Body of pancreas (tissue), 4 donors: Measurements from ENCODE around the gene COL4A2. TPM values are rescaled to one million over a fixed set of nuclear protein-coding genes. Genes with fewer than 3 reads are reported as not detected.

ENCODE experiments used
- ATAC-seq: fragments of 150-250 bp; one replicate; pipeline ENCODE4 v1.9.1; 2016
- DNase-seq, 4 donors: peaks; one replicate each; pipeline ENCODE4 v3.0.0-alpha.2; 2019
- H3K27ac ChIP-seq, 4 donors: fragments of 200-600 bp; sonication (generic); 1 replicate in 3 of 4; 2 replicates in 1 of 4; pipeline versions ENCODE4 v1.5.1 to v1.6.1; 2016 to 2019; ENCODE audit warnings: mild to moderate bottlenecking in 1 of 4, mixed read lengths in 1 of 4, moderate library complexity in 1 of 4
- H3K27me3 ChIP-seq, 2 donors: fragments of 200-600 bp; sonication (generic); one replicate each; pipeline ENCODE4 v1.6.0; 2016; ENCODE audit warnings: mild to moderate bottlenecking in 1 of 2
- H3K36me3 ChIP-seq, 2 donors: fragments of 200-600 bp; sonication (generic); replicated peaks in 1 of 2; 2 replicates each; pipeline ENCODE4 v1.5.1; 2016; ENCODE audit warnings: low read depth in 2 of 2; ENCODE audit not compliant: insufficient read depth in 1 of 2
- H3K4me1 ChIP-seq: fragments of 200-600 bp; sonication (generic); one replicate; pipeline ENCODE4 v1.6.0; 2016
- H3K4me3 ChIP-seq, 2 donors: fragments of 200-600 bp; sonication (generic); 1 replicate in 1 of 2; 2 replicates in 1 of 2; pipeline ENCODE4 v1.5.1; 2016 to 2019
- H3K9me3 ChIP-seq, 3 donors: fragments of 200-600 bp; sonication (generic); 1 replicate in 2 of 3; 2 replicates in 1 of 3; pipeline ENCODE4 v1.5.1; 2016
- POLR2A ChIP-seq, 3 donors: fragments of 450-650 bp; IDR thresholded peaks; one replicate each; pipeline ENCODE4 v1.6.1; 2016; ENCODE audit warnings: antibody characterized with exemption in 3 of 3, mild to moderate bottlenecking in 2 of 3
- WGBS, 2 donors: methylation state at CpG; one replicate each; pipeline ENCODE4 v1.1.5; 2017; 5-methylcytosine and 5-hydroxymethylcytosine counted together
- intact Hi-C: fragments of 100-400 bp; cut with DNase I; formaldehyde crosslinking; loops from one replicate; pipeline ENCODE4 v1.15.1; 2023
- total RNA-seq, 2 donors: library from RNA; depleted of rRNA; stranded (reverse); fragments of >200 nt; gene quantifications; one replicate each; pipeline ENCODE4 v1.1.0, GENCODE V29; 2016
- TF ChIP-seq, protein P1 (sequence below), 7 experiments: fragments of 450-650 bp in 4 of 7; fragments of 200-600 bp in 3 of 7; sonication (generic) in 3 of 7; IDR thresholded peaks; one replicate each; pipeline ENCODE4 v1.5.1; 2016 to 2019; ENCODE audit warnings: antibody characterized with exemption in 7 of 7

COL4A2 gene
- total RNA-seq, 2 donors from 2014 or later = 69.3 to 230 TPM

DNA sequence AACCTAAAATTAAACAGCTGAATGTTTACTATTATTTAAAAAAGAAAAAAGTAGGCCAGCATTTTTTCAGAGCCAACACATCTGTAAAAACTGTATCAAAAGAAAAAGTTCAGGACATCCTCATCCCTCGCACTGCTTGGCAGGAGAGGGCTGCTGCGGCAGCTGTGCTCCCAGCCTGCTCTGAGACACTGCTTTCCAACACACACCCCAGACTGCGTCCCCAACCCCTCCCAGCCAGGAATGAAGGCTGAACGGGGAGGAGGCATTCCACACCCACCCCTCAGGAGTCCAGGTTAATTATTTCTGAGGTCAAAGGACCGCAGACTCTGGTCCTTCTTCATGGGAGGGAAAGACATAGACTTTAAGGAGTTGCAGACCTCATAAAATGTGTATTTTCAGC lies 43.2 kb upstream of the COL4A2 start:
- Histone ChIP-seq H3K27me3 (no peaks in the 10 kb centered on the region), H3K9me3 (no peaks in the 10 kb centered on the region), H3K4me3 (no peak overlapping the region), H3K27ac (peak overlapping the region in 1 of 4 donors; percentile 12), H3K4me1 (peaks cover 14% of the 10 kb centered on the region), H3K36me3 (no peaks in the 10 kb centered on the region)
- intact Hi-C loops = no loop called here
- ATAC-seq (no peak), DNase-seq (no peak)
- WGBS, 2 donors = 35 to 45% methylated on average over 5 of the region's 5 CpGs
- TF ChIP-seq, protein P1, sequence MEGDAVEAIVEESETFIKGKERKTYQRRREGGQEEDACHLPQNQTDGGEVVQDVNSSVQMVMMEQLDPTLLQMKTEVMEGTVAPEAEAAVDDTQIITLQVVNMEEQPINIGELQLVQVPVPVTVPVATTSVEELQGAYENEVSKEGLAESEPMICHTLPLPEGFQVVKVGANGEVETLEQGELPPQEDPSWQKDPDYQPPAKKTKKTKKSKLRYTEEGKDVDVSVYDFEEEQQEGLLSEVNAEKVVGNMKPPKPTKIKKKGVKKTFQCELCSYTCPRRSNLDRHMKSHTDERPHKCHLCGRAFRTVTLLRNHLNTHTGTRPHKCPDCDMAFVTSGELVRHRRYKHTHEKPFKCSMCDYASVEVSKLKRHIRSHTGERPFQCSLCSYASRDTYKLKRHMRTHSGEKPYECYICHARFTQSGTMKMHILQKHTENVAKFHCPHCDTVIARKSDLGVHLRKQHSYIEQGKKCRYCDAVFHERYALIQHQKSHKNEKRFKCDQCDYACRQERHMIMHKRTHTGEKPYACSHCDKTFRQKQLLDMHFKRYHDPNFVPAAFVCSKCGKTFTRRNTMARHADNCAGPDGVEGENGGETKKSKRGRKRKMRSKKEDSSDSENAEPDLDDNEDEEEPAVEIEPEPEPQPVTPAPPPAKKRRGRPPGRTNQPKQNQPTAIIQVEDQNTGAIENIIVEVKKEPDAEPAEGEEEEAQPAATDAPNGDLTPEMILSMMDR (IDR thresholded peaks at IDR 0.05) = no peak
- no peak for TF ChIP-seq POLR2A (IDR thresholded peaks at IDR 0.05)

DNA sequence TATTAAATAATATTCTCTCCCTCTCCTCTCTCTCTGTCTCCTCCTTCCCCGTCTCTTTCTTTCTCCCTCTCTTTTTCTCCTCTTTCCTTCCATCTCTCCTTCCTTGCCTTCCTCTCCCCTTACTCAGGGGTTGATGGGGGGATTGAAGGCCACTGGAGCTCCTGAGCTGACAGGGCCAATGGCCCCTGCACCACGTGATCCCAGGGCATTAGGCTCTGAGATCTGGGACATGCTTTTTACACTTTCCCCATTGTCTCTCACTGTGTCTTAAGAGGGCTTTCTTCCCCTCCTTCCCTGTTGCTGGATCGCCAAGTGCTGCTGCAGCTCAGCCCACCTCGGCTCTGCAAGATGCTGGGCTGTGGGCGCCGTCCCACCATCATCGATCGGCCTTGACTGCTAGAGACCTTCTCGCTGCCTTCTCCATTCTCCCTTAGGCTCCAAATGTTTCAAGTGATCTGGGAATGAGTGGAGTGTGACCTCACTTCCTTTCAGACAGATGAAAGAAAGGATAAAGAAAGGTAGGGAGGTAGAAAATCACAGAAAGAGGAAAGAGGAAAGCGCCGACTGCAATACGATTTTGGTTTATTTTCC lies 42.3 kb upstream of the COL4A2 start:
- peaks cover 14% of the 10 kb centered on the region for H3K4me1 ChIP-seq
- ATAC-seq (no peak), DNase-seq (no peak)
- no peak overlapping the region for H3K4me3 ChIP-seq
- H3K27me3 ChIP-seq = no peaks in the 10 kb centered on the region
- peak overlapping the region in 2 of 4 donors; percentile 23 to 40 for H3K27ac ChIP-seq
- H3K9me3 ChIP-seq = no peaks in the 10 kb centered on the region
- H3K36me3 ChIP-seq = no peaks in the 10 kb centered on the region
- 77 to 80% methylated on average over 12 of the region's 12 CpGs for WGBS, 2 donors
- intact Hi-C loops = no loop called here
- TF ChIP-seq, protein P1 (IDR thresholded peaks at IDR 0.05) = no peak
- no peak for TF ChIP-seq POLR2A (IDR thresholded peaks at IDR 0.05)

DNA sequence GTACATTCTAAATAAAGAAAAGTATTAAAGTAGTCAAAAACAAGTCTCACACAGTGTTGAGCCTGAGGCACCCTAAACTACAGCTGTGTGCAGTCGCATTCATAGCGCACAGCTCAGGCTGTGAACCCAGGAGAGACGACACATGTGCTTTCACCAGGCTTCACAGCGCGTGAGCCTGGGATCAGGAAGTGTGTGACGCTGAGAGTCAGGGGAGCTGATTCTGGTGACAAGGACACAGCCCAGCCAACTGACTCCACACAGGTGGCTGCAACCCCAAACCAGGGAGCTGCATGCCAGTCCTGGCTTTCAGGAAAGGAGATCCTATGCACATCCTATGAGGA lies 41.8 kb upstream of the COL4A2 start:
- peaks cover 14% of the 10 kb centered on the region for H3K4me1 ChIP-seq
- DNase-seq = no peak
- ATAC-seq = peak; percentile 23
- no peaks in the 10 kb centered on the region for H3K9me3 ChIP-seq
- intact Hi-C loops = no loop called here
- H3K27ac ChIP-seq = peak overlapping the region in 2 of 4 donors; percentile 23 to 40
- H3K36me3 ChIP-seq = no peaks in the 10 kb centered on the region
- H3K4me3 ChIP-seq = no peak overlapping the region
- no peaks in the 10 kb centered on the region for H3K27me3 ChIP-seq
- TF ChIP-seq, protein P1 (IDR thresholded peaks at IDR 0.05) = no peak
- TF ChIP-seq POLR2A (IDR thresholded peaks at IDR 0.05) = no peak
- 27 to 35% methylated on average over 6 of the region's 6 CpGs for WGBS, 2 donors

DNA sequence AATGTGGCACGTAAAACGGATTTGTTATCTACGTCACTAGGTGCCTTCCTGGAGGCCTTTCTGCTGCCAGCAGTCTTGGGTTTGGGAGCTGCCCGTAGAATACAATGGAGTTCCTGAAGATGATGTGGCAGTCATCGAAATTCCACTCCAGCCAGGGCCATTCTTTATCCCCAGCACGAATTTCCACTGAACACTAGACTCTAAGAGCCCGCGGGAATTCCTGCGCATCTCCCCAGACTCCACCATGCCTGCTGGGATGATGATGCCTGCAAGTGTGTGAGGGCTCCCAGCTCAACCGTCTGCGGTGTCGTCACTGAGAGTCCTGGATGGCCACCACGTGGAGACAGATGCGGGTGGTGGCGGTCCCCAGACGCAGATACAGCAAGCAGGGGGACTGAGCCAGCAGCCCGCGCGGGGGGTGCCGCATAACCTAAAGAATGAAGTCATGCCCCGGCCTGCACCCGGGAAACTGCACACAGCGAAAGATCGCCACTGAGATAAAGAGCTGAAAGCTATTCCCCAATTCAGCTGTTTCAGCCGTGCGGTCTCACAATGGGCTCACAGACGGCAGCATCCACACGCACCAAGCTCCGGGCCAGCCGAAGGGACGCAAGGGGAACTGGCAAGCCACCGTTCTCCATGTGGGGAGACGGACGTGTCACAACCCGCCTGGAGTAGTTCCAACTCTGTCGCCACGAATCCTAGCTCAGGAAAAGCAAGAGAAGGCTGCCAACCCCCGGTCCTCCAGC lies 41.2 kb upstream of the COL4A2 start:
- ATAC-seq = peak; percentile 25
- peaks cover 14% of the 10 kb centered on the region for H3K4me1 ChIP-seq
- no peaks in the 10 kb centered on the region for H3K27me3 ChIP-seq
- intact Hi-C loops = no loop called here
- H3K27ac ChIP-seq = peak overlapping the region in 2 of 4 donors; percentile 26 to 40
- DNase-seq = no peak
- no peaks in the 10 kb centered on the region for H3K9me3 ChIP-seq
- H3K4me3 ChIP-seq = no peak overlapping the region
- TF ChIP-seq, protein P1 (IDR thresholded peaks at IDR 0.05) = no peak
- no peak for TF ChIP-seq POLR2A (IDR thresholded peaks at IDR 0.05)
- WGBS, 2 donors = 69 to 73% methylated on average over 28 to 37 of the region's 38 CpGs
- H3K36me3 ChIP-seq = no peaks in the 10 kb centered on the region
